Lung microvascular endothelial cell (primary cell): ENCODE data around the gene DPP10. TPM values are rescaled to one million over a fixed set of nuclear protein-coding genes. Genes with fewer than 3 reads are reported as not detected.
"Not testable (repeated sequence)": the region's sequence is repeated elsewhere in the genome, so short reads cannot be mapped to it uniquely, and the experiment has no call there.

Experiments
- DNase-seq, 2 donors: peaks; one replicate each; pipeline versions ENCODE4 v3.0.0 to v3.0.0-alpha.2; 2010; ENCODE audit warnings: low read depth in 2 of 2
- total RNA-seq: library from RNA; depleted of rRNA; stranded (reverse); fragments of >200 nt; gene quantifications from 2 replicates; pipeline ENCODE4 v1.2.1, GENCODE V29; 2014

The DPP10 gene
- total RNA-seq, 1 donor from 2014 or later: not detected

DNA sequence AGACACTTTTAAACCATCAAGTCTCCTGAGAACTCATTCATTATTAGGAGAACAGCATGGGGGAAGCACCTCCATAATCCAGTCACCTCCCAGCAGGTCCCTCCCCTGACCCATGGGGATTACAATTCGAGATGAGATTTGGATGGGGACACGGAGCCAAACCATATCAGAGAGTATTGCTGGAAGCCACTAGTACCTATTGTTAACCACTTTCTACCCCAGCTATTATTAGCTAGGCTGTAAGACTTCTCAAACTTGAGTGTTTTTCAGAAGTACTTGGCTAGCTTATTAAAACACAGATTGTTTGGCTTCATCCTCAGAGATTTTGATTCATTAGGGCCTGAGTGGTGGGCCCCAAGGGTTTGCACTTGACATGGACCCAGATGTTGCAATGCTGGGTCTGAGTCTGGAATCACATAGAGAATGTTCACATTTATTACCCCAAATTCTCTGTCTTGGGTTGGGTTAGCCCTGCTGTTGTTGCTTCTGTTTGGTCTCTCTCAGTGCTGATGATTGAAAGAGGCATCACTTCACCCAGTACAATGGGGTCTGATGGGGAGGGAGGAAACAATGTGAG lies 506.9 kb downstream of the DPP10 start:
- DNase-seq: no peak

DNA sequence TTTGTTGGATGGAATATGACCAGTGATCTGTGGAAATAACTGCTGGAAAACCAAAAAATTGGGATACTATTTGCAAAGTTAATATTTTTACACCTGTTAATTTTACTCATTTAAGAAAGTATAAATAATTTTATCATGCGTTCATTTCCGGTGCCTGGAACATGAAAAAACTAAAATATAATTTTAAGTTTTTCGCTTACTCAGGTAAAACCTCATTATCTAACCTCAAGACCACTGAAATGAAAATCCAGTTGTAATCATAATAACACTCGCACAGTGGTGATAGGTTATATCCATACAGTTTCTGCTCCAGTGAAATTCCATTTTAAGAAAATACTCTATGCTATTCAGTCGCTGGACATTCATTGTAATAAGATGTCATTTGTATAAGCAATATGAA lies 517.9 kb downstream of the DPP10 start:
- no peak for DNase-seq

DNA sequence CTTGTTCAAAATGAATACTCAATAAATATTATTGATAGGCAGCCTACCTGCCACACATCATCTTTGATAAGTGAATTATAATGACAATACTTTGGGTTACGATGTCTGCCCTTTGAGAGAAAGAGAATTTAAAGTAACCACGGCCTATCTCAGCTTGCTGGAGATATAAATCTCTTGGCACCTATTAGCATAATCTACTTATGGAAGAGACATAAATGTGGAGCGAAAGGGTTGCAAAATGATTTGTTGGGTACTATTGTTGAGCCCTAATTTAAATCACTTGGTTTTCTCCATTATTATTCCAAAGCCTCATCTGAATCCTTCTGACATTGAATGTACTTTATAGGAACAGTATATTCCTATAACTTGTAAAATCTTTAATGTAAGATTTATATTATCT lies 520.1 kb downstream of the DPP10 start:
- DNase-seq: no peak

DNA sequence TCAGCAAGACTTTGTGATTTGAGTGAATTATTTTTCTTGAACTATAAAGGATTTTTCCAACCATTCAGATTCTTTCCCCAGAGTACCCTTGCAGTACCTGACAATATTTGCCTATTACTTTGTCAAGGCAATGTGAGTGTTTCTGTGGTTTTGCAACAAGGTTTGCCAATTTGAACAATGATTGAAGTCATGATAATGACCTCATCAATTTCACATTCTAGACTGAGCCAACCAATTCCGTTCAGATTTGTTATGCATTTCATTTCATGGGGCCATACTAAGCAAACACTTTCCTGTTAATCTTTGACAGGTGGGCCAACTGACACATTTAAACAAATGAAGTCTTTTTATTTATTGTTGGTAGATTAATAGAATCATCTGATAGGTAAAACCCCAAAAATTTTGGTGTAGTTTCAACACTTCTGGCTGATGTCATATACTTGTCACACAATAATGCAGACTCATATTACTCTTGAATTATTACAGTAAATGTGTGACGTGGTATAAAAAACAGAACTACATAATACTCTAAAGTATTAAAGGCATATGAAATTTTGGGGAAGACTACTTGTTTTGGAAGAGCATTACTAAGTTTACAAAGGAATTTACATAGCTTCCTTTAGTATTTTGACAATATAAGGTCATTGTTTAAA lies 526.4 kb downstream of the DPP10 start:
- no peak for DNase-seq

GRCh38 chr2:115004321-115004720 lies 561.9 kb downstream of the DPP10 start:
- not testable (repeated sequence) for DNase-seq

GRCh38 chr2:115011721-115012120 lies 569.3 kb downstream of the DPP10 start:
- DNase-seq: no peak

DNA sequence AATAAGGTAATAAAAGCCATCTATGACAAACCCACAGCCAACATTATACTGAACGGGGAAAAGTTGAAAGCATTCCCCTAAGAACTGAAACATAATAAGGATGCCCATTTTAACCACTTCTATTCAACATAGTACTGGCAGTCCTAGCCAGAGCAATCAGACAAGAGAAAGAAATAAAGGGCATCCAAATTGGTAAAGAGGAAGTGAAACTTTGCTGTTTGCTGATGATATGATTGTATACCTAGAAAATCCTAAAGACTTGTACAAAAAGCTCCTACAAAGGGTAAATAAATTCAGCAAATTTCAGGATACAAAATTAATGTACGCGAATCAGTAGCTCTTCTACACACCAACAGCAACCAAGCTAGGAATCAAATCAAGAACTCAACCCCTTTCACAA lies 579.6 kb downstream of the DPP10 start:
- DNase-seq: not testable (repeated sequence)

DNA sequence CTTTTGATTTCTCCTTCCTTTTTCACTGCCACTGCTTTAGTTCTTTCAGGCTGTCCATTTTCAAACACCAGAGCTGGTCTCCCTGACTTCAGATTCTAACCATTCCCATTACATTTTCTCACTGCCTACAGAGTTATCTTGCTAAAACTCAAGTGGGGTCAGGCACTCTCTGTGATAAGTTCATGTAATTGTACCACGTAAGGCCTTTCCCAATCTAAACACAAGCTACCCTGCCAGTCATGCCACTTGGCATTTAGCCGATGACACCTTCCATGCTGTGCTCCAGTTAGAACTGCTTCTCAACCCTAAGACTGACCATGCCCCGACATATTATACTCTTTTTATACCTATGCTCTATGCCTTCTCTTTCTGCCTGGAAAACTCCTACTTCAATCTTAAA lies 592.4 kb downstream of the DPP10 start:
- no peak for DNase-seq

DNA sequence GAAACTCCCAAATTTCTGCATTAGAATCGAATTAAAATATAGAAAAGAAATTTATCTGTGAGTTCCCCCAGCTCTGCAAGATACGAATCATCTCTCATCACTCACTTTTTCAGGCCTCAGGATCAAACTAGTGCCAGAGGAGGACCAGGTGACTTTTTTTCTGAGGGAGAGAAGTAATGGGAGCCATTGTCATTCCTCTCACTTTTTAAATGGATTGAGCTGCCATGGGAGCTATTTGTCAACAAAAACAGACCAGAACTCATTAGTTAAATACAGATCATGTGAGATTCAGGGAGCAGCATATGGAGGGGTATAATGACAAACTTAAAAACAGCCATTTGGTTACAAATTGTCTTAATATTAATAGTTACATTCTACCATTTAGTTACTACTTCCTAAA lies 594.4 kb downstream of the DPP10 start:
- no peak for DNase-seq

- no peak for DNase-seq
These were observed 615.0 kb downstream of the DPP10 start for GRCh38 chr2:115057473-115057872.

GRCh38 chr2:115070002-115070401 lies 627.6 kb downstream of the DPP10 start:
- no peak for DNase-seq

DNA sequence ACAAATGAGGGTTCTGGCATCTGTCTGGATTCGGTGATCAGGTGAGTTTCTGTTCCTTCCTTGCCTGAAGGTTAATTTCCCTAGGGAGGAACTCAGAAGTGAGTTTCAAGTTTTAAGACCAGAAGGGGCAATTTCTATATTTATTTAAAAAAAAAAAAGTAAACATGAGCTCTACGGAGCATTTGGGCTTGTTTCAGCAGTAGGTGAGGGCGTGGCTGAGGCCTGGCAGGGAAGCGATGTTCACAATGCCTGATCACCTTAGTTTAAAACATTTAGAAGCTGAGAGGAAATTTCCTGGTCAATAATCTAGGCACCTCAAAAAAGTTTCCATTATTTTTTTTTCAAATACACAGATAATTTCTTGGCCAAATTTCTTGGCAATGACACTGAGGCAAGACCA lies 629.1 kb downstream of the DPP10 start:
- DNase-seq: no peak

DNA sequence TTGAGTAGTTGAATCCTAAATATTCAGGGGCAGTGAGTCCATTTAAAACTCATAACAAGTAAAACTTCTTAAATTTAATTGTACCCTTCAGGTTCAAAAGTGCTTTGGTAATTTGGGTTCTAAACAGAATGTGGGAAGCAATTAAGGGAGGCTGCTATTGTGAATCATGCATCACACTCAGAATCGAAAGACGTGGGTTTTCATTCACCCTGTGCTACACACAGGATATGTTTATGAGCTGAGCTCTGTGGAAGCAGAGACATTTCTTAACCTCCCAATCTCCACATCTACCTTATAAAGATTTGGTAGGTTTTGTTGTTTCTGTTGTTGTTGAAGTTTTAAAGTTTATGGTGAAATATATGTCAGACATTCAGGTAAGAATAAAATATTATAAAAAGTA lies 633.4 kb downstream of the DPP10 start:
- DNase-seq: no peak

GRCh38 chr2:115077626-115078025 lies 635.2 kb downstream of the DPP10 start:
- DNase-seq: no peak

DNA sequence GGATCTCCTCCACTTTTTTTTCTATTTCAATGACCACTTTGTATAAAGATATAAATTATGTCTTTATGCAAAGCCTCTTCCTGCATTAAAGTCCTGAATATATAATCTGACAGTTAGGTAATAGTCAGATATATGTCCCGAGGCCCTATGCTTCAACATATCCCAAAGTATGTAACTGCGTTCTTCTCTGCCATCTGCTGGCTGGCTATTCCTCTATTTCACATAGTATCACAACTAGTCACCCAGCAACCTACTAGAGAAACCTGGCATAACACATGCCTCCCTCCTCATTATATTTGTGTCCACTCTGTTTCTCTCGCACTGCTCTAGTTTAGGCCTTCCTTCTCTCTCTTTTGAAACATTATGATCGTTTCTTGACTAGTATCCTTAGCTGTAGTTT lies 640.8 kb downstream of the DPP10 start:
- no peak for DNase-seq

DNA sequence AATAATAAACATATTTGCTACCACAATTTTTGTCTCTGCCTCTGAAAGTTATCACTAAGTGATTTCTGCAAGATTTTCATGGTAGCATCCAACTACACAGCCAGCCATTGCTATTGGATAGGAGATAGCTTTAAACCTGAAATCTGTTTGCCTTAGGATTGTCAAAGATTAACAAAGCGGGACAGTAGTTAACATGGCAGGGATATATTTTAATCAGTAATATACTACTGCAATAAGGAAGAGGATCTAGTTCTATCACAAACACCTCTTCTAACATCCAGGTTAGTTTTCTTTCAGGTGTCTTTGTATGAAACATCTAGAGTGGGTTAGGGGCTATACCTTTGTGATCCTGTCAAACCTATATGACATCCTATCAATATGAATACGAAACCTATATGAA lies 641.3 kb downstream of the DPP10 start:
- no peak for DNase-seq

- DNase-seq: no peak
These were observed 642.0 kb downstream of the DPP10 start for GRCh38 chr2:115084446-115084845.

DNA sequence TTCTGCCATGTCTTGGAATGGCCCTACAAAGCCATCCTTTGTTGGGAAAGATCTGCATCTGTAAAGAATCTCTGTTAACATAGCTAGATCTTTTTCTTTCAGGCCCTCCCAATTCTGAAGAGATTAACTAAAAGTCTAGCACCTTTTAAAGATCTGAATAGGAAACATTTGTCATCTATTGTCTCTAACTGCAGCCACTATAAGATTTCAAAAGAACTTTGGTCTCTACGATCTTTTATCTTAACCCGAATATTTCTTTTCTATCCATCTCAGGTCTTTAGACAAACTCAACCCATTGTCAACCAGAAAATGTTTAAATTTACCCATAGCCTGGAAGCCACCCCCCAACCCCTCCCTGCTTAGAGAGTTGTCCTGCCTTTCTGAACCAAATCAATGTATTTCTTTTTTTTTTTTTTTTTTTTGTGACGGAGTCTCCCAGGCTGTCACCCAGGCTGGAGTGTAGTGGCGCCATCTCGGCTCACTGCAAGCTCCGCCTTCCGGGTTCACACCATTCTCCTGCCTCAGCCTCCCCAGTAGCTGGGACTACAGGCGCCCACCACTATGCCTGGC lies 643.7 kb downstream of the DPP10 start:
- not testable (repeated sequence) for DNase-seq

DNA sequence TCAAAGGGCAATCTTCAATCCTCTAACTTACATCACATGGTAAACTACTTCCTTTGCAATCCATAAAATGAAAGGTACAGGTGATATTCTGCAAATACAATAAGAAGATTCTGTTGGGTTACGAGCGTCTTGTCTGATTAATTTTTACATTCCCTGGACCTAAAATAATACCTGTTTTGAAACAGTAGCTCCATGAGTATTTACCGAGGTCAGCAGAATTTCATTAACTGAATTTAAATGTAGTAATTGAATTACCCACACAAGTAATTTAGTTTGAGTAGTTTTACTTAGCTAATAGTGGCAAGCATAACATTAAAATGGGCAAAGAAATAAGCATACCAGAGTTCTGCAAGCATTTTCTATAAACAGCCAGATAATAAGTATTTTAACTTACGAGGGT lies 652.0 kb downstream of the DPP10 start:
- no peak for DNase-seq

DNA sequence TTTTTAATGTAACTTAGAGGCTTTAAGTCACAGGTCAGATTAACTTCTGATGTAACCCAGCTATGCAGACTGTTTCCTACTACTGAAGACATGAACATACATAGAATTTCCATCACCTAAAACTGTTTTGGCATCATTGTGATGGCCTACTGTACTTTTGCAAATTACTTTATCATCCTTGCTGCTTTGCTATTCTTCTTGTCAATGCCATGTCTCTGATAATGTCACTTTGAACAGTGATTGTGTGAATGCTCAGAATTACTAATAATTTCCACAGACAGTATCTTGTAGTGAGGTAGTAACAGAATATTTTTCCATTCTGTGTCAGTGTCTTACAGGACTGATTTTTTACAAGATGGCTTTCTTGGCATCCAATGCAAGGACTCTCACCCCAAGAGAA lies 663.5 kb downstream of the DPP10 start:
- DNase-seq: no peak

GRCh38 chr2:115115135-115115534 lies 672.7 kb downstream of the DPP10 start:
- DNase-seq: no peak

DNA sequence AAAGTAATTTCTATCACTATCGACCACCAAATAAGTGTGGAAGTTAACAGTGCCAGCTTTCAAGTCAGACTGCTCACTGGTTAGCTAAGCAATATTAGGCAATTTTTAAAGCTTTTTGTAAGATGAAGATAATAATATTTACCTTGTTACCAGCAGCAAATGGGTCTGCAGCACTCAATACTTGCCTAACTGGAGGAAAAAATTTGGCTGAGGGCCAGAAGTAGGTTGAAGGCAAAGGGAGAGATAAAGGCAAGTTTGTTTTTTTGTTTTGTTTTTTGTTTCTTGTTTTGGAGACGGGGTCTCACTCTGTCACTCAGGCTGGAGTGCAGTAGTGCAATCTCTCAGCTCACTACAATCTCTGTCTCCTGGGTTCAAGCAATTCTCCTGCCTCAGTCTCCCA lies 675.9 kb downstream of the DPP10 start:
- no peak for DNase-seq

GRCh38 chr2:115119086-115119485 lies 676.6 kb downstream of the DPP10 start:
- no peak for DNase-seq
